ENCODE data around the gene LRP1B. TPM values are rescaled to one million over a fixed set of nuclear protein-coding genes. Genes with fewer than 3 reads are reported as not detected.

The LRP1B gene
- total and polyA plus RNA-seq, 5 donors from 2014 or later, result not detected

DNA sequence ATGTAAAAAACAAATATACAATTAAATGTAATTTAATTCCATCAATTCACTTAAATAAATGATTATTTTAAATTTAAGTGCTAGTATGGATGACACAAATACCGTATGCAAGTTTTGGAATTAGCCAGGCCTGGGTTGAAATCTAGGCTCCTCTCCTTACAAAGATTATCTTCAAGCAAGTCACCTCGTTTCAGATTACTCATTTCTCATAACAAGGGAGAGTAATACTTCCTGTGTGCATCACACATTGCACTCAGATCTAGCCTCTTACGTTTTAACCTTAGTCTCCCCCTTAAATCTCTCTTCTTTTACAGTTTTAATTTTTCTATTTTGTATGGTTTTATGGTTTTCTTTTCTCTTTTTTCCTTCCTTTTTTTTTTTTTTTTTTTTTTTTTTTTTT lies 1874.7 kb downstream of the LRP1B start:
- Histone ChIP-seq H3K36me3 (ENCODE audit: control insufficient read depth, insufficient read depth, low read length) (no peaks in the 10 kb centered on the region), H3K4me3 (ENCODE audit: low read depth, low read length) (no peak overlapping the region), H3K4me1 (ENCODE audit: control insufficient read depth, insufficient read depth, low read length, poor library complexity, severe bottlenecking) (no peaks in the 10 kb centered on the region), H3K27me3 (ENCODE audit: control insufficient read depth, insufficient read depth, low read length) (no peaks in the 10 kb centered on the region), H3K9me3 (ENCODE audit: control insufficient read depth in 2 of 2, low read length in 2 of 2) (peaks cover 0 to 2% of the 10 kb centered on the region in 2 experiments), H3K27ac (ENCODE audit: insufficient read depth, low read length, poor library complexity, severe bottlenecking) (no peak overlapping the region)
- no peak overlapping the region for H3K27ac Mint-ChIP-seq
- H3K27me3 Mint-ChIP-seq, result no peaks in the 10 kb centered on the region
- no peaks in the 10 kb centered on the region for H3K4me1 Mint-ChIP-seq
- ATAC-seq (ENCODE audit: low read depth in 2 of 2) (no peak), DNase-seq (no peak)
- H3K4me3 Mint-ChIP-seq, result no peak overlapping the region
- peaks cover 0 to 21% (median 5%) of the 10 kb centered on the region in 7 donors for H3K9me3 Mint-ChIP-seq
- no peaks in the 10 kb centered on the region for H3K36me3 Mint-ChIP-seq

DNA sequence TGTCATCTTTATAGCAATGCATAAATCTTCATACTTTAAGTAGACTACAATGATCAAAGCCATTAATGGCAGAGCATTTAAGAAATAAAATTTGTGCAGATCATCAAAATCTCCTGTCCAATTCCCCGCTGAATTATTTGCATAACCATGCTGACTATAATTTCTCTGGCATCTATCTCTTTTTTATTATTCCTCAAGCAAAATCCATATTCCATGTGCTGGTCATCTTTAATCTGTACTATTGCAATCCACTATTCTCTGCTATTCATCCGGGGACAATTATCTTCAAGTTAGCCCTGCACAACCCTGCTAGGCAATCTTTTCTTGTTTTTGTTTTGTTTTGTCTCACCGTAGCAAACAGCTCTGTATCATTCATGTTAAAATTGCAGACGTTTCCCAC lies 1881.0 kb downstream of the LRP1B start:
- ATAC-seq (ENCODE audit: low read depth in 2 of 2), result no peak
- no peak overlapping the region for H3K27ac Mint-ChIP-seq

DNA sequence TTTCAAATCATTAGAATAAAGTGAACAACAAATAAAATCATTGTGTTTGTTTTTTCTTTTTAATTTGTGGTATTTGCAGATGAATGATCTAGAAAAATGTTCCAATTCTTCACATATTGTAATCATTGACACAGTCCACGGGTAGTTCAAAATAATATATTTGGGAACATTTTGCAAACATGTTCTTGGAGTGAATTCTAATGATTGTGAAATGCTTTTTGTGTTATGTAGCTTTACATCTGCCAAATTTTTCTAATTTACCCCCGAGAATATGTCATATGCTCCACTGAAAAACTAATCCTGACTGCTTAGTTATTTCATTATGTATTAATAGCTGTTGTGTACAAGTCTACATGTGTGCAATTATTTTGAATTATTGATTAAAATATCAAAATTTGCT lies 1882.2 kb downstream of the LRP1B start:
- Histone ChIP-seq H3K27ac (ENCODE audit: insufficient read depth, low read length, poor library complexity, severe bottlenecking) (no peak overlapping the region), H3K27me3 (ENCODE audit: control insufficient read depth, insufficient read depth, low read length) (no peaks in the 10 kb centered on the region), H3K9me3 (ENCODE audit: control insufficient read depth in 2 of 2, low read length in 2 of 2) (peaks cover 0 to 7% of the 10 kb centered on the region in 2 experiments), H3K4me3 (ENCODE audit: low read depth, low read length) (no peak overlapping the region), H3K36me3 (ENCODE audit: control insufficient read depth, insufficient read depth, low read length) (no peaks in the 10 kb centered on the region), H3K4me1 (ENCODE audit: control insufficient read depth, insufficient read depth, low read length, poor library complexity, severe bottlenecking) (no peaks in the 10 kb centered on the region)
- Mint-ChIP-seq H3K27me3 (no peaks in the 10 kb centered on the region), H3K4me3 (no peak overlapping the region), H3K36me3 (no peaks in the 10 kb centered on the region), H3K4me1 (no peaks in the 10 kb centered on the region), H3K27ac (no peak overlapping the region), H3K9me3 (peaks cover 0 to 34% (median 5%) of the 10 kb centered on the region in 7 donors)
- DNase-seq, result no peak
- ATAC-seq (ENCODE audit: low read depth in 2 of 2), result no peak

More for the DNA sequence above, 1881.0 kb downstream of the LRP1B start:
- H3K9me3 Mint-ChIP-seq, result peaks cover 0 to 22% (median 5%) of the 10 kb centered on the region in 7 donors
- no peaks in the 10 kb centered on the region for H3K4me1 ChIP-seq (ENCODE audit: control insufficient read depth, insufficient read depth, low read length, poor library complexity, severe bottlenecking)
- H3K4me3 Mint-ChIP-seq, result no peak overlapping the region
- H3K4me3 ChIP-seq (ENCODE audit: low read depth, low read length), result no peak overlapping the region
- H3K27me3 Mint-ChIP-seq, result no peaks in the 10 kb centered on the region
- H3K36me3 Mint-ChIP-seq, result no peaks in the 10 kb centered on the region
- H3K36me3 ChIP-seq (ENCODE audit: control insufficient read depth, insufficient read depth, low read length), result no peaks in the 10 kb centered on the region
- H3K9me3 ChIP-seq (ENCODE audit: control insufficient read depth in 2 of 2, low read length in 2 of 2), result peaks cover 0 to 7% of the 10 kb centered on the region in 2 experiments
- H3K27ac ChIP-seq (ENCODE audit: insufficient read depth, low read length, poor library complexity, severe bottlenecking), result no peak overlapping the region
- DNase-seq, result no peak
- H3K27me3 ChIP-seq (ENCODE audit: control insufficient read depth, insufficient read depth, low read length), result no peaks in the 10 kb centered on the region
- H3K4me1 Mint-ChIP-seq, result no peaks in the 10 kb centered on the region

DNA sequence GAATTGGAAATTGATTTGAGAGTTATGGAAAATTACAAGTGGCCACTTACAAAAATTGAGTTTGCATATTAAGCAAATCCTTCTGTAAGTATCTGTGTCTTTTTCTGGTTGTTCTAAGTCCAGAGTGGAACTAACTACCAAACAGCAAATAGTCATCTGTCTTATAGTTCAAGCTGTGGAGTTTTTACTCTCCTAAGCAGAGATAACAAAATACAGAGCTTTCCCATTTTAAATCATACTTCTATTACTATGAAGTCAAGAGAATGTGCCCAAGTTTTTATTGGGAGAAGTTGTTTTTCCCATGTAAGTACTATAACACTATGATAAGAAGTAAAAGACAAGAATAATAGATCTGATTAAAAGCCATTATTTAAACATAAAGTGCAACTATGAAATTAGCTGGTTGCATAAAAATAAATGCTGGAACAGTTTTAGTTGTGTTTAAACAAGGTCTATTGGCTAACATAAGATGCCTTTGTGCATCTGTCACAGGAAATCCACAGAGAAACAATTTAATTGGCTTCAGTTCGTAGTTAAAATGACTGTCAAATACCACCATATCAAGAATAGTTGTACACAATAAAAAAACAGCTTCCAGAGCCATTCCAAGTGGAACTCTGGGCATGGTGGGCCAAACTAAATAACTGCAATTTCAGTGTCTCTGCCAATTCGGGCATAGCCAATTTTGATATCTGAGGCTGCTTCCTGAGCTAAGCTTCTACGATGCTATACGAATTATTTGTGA lies 1883.2 kb downstream of the LRP1B start:
- no peak for DNase-seq
- Histone ChIP-seq H3K27ac (ENCODE audit: insufficient read depth, low read length, poor library complexity, severe bottlenecking) (no peak overlapping the region), H3K4me3 (ENCODE audit: low read depth, low read length) (no peak overlapping the region), H3K9me3 (ENCODE audit: control insufficient read depth in 2 of 2, low read length in 2 of 2) (peaks cover 0 to 7% of the 10 kb centered on the region in 2 experiments), H3K27me3 (ENCODE audit: control insufficient read depth, insufficient read depth, low read length) (no peaks in the 10 kb centered on the region), H3K4me1 (ENCODE audit: control insufficient read depth, insufficient read depth, low read length, poor library complexity, severe bottlenecking) (no peaks in the 10 kb centered on the region), H3K36me3 (ENCODE audit: control insufficient read depth, insufficient read depth, low read length) (no peaks in the 10 kb centered on the region)
- no peak for ATAC-seq (ENCODE audit: low read depth in 2 of 2)
- Mint-ChIP-seq H3K36me3 (no peaks in the 10 kb centered on the region), H3K27me3 (no peaks in the 10 kb centered on the region), H3K27ac (no peak overlapping the region), H3K4me3 (no peak overlapping the region), H3K9me3 (peaks cover 0 to 35% (median 6%) of the 10 kb centered on the region in 7 donors), H3K4me1 (no peaks in the 10 kb centered on the region)

DNA sequence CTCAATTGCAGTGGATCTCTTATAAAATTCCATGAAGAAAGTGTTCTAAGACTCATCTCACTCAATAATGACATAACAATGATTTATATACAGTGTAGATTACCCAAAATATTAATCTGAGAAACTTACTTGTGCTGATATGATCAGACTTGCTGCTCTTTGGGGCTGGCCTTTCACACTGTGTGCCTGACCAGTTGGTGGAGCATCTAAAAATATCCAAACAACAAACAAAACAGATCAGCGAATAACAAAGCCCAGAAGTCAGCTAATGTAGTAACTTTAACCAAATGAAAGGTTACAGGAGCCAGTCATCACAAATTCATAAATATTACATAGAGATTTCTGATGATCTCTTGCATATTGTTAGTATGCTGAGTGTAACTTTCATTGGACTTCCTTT lies 1883.9 kb downstream of the LRP1B start:
- no peak overlapping the region for H3K4me3 Mint-ChIP-seq
- Histone ChIP-seq H3K27ac (ENCODE audit: insufficient read depth, low read length, poor library complexity, severe bottlenecking) (no peak overlapping the region), H3K4me1 (ENCODE audit: control insufficient read depth, insufficient read depth, low read length, poor library complexity, severe bottlenecking) (no peaks in the 10 kb centered on the region), H3K36me3 (ENCODE audit: control insufficient read depth, insufficient read depth, low read length) (no peaks in the 10 kb centered on the region), H3K4me3 (ENCODE audit: low read depth, low read length) (no peak overlapping the region), H3K9me3 (ENCODE audit: control insufficient read depth in 2 of 2, low read length in 2 of 2) (peaks cover 0 to 7% of the 10 kb centered on the region in 2 experiments), H3K27me3 (ENCODE audit: control insufficient read depth, insufficient read depth, low read length) (no peaks in the 10 kb centered on the region)
- H3K4me1 Mint-ChIP-seq, result no peaks in the 10 kb centered on the region
- no peaks in the 10 kb centered on the region for H3K36me3 Mint-ChIP-seq
- peaks cover 0 to 31% (median 6%) of the 10 kb centered on the region in 7 donors for H3K9me3 Mint-ChIP-seq
- no peaks in the 10 kb centered on the region for H3K27me3 Mint-ChIP-seq
- ATAC-seq (ENCODE audit: low read depth in 2 of 2) (no peak), DNase-seq (no peak)
- H3K27ac Mint-ChIP-seq, result no peak overlapping the region

DNA sequence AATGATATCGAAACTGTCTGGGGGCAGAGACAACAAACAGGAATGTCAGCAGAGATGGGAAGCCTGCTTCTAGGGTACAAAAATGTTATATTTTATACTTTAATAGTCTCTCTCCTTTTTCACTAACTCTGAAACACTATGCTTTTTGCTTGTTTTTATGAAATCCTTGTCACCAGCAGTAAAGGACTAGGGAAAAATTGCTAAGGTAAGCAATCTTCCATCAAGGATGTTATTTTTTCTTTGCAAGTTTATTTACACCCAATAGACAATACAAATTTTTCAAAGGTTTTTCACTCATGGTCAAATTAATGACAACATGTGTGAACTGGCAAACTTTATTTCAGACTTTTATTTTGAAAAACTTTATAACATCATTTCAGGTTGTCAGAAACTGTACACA lies 1884.8 kb downstream of the LRP1B start:
- Histone ChIP-seq H3K9me3 (ENCODE audit: control insufficient read depth in 2 of 2, low read length in 2 of 2) (peaks cover 0 to 7% of the 10 kb centered on the region in 2 experiments), H3K27ac (ENCODE audit: insufficient read depth, low read length, poor library complexity, severe bottlenecking) (no peak overlapping the region), H3K27me3 (ENCODE audit: control insufficient read depth, insufficient read depth, low read length) (no peaks in the 10 kb centered on the region), H3K36me3 (ENCODE audit: control insufficient read depth, insufficient read depth, low read length) (no peaks in the 10 kb centered on the region), H3K4me3 (ENCODE audit: low read depth, low read length) (no peak overlapping the region), H3K4me1 (ENCODE audit: control insufficient read depth, insufficient read depth, low read length, poor library complexity, severe bottlenecking) (no peaks in the 10 kb centered on the region)
- Mint-ChIP-seq H3K9me3 (peaks cover 0 to 31% (median 6%) of the 10 kb centered on the region in 7 donors), H3K4me1 (no peaks in the 10 kb centered on the region), H3K36me3 (no peaks in the 10 kb centered on the region), H3K4me3 (no peak overlapping the region), H3K27me3 (no peaks in the 10 kb centered on the region), H3K27ac (no peak overlapping the region)
- DNase-seq (no peak), ATAC-seq (ENCODE audit: low read depth in 2 of 2) (no peak)

DNA sequence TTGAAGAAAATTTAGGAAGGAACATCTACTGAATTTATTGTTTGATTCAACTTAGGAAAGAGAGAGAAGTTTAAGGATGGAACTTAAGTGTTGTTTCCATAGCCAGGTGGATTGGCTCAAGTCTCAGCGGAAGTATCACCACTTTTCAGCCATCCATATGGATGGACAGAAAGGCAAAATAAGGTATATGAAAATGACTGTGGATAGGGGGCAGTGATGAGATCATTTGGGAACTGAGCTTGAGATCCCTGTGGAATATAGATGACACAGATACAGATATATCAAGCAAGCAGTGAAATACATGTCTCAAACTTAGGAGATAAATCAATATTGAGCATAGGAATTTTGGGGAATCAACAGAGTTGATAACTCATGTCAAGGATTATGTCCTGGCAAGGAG lies 1887.9 kb downstream of the LRP1B start:
- Mint-ChIP-seq H3K4me3 (no peak overlapping the region), H3K27me3 (no peaks in the 10 kb centered on the region), H3K9me3 (peaks cover 0 to 25% (median 4%) of the 10 kb centered on the region in 7 donors), H3K27ac (no peak overlapping the region), H3K4me1 (no peaks in the 10 kb centered on the region), H3K36me3 (no peaks in the 10 kb centered on the region)
- ATAC-seq (ENCODE audit: low read depth in 2 of 2), result no peak
- DNase-seq, result no peak
- no peaks in the 10 kb centered on the region for H3K4me1 ChIP-seq (ENCODE audit: control insufficient read depth, insufficient read depth, low read length, poor library complexity, severe bottlenecking)
- H3K27ac ChIP-seq (ENCODE audit: insufficient read depth, low read length, poor library complexity, severe bottlenecking), result no peak overlapping the region
- peaks cover 0 to 5% of the 10 kb centered on the region in 2 experiments for H3K9me3 ChIP-seq (ENCODE audit: control insufficient read depth in 2 of 2, low read length in 2 of 2)
- H3K36me3 ChIP-seq (ENCODE audit: control insufficient read depth, insufficient read depth, low read length), result no peaks in the 10 kb centered on the region
- H3K4me3 ChIP-seq (ENCODE audit: low read depth, low read length), result no peak overlapping the region
- H3K27me3 ChIP-seq (ENCODE audit: control insufficient read depth, insufficient read depth, low read length), result no peaks in the 10 kb centered on the region

DNA sequence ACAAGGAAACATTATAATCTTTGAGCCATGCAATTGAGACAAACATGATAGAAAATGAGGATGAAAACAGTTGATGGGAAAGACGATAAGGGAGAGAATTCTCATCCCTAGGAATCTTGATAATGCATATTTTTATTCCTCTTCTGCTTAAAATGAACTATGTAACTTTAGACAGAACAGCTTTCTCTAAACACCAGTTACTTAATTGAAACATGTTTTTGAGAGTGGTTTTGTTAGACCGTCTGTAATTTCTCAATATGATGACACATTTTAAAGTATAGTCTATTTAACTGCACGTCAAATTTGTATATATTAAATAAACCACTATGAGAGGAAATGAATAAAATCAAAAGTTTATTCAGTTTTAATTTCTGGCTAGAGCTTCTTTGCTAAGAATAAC lies 1896.7 kb downstream of the LRP1B start:
- Histone ChIP-seq H3K27ac (ENCODE audit: insufficient read depth, low read length, poor library complexity, severe bottlenecking) (no peak overlapping the region), H3K27me3 (ENCODE audit: control insufficient read depth, insufficient read depth, low read length) (no peaks in the 10 kb centered on the region), H3K36me3 (ENCODE audit: control insufficient read depth, insufficient read depth, low read length) (no peaks in the 10 kb centered on the region), H3K4me3 (ENCODE audit: low read depth, low read length) (no peak overlapping the region), H3K4me1 (ENCODE audit: control insufficient read depth, insufficient read depth, low read length, poor library complexity, severe bottlenecking) (no peaks in the 10 kb centered on the region), H3K9me3 (ENCODE audit: control insufficient read depth in 2 of 2, low read length in 2 of 2) (no peaks in the 10 kb centered on the region)
- no peaks in the 10 kb centered on the region for H3K4me1 Mint-ChIP-seq
- H3K36me3 Mint-ChIP-seq, result no peaks in the 10 kb centered on the region
- DNase-seq (no peak), ATAC-seq (ENCODE audit: low read depth in 2 of 2) (no peak)
- no peak overlapping the region for H3K27ac Mint-ChIP-seq
- peaks cover 0 to 17% (median 5%) of the 10 kb centered on the region in 7 donors for H3K9me3 Mint-ChIP-seq
- H3K27me3 Mint-ChIP-seq, result no peaks in the 10 kb centered on the region
- no peak overlapping the region for H3K4me3 Mint-ChIP-seq

All from CD4-positive, CD25-positive, alpha-beta regulatory T cell (primary cell).